Neutrophil (primary cell): ENCODE measurements around the gene SPEG.

Experiments used
- H3K27ac ChIP-seq: fragments of 200-600 bp; sonication (generic); 2 replicates; pipeline ENCODE4 v1.5.1; 2016; ENCODE audit warnings: mild to moderate bottlenecking, moderate library complexity
- H3K27me3 ChIP-seq: fragments of 200-600 bp; sonication (generic); 2 replicates; pipeline ENCODE4 v1.6.0; 2016; ENCODE audit warnings: mild to moderate bottlenecking
- H3K36me3 ChIP-seq: fragments of 200-600 bp; sonication (generic); 2 replicates; pipeline ENCODE4 v1.5.1; 2017
- H3K4me1 ChIP-seq, 2 experiments: fragments of 200-600 bp in 1 of 2; sonication (generic) in 1 of 2; 1 replicate in 1 of 2; 2 replicates in 1 of 2; pipeline versions ENCODE4 v1.5.1 to v1.6.1; 2013 to 2016; ENCODE audit warnings: low read depth in 1 of 2, low read length in 1 of 2, mild to moderate bottlenecking in 1 of 2, moderate library complexity in 1 of 2; ENCODE audit not compliant: control insufficient read depth in 1 of 2, insufficient read depth in 1 of 2
- H3K4me3 ChIP-seq, 2 experiments: fragments of 200-600 bp in 1 of 2; sonication (generic) in 1 of 2; 1 replicate in 1 of 2; 2 replicates in 1 of 2; pipeline ENCODE4 v1.5.1; 2013 to 2016; ENCODE audit warnings: low read depth in 1 of 2, low read length in 1 of 2, mild to moderate bottlenecking in 1 of 2, moderate library complexity in 1 of 2
- H3K9me3 ChIP-seq: fragments of 200-600 bp; sonication (generic); 2 replicates; pipeline ENCODE4 v1.5.1; 2016
- TF ChIP-seq, protein P1 (sequence below): fragments of 200-600 bp; sonication (generic); IDR thresholded peaks from 2 replicates; pipeline ENCODE4 v1.5.1; 2016; ENCODE audit warnings: antibody characterized with exemption

SPEG gene

DNA sequence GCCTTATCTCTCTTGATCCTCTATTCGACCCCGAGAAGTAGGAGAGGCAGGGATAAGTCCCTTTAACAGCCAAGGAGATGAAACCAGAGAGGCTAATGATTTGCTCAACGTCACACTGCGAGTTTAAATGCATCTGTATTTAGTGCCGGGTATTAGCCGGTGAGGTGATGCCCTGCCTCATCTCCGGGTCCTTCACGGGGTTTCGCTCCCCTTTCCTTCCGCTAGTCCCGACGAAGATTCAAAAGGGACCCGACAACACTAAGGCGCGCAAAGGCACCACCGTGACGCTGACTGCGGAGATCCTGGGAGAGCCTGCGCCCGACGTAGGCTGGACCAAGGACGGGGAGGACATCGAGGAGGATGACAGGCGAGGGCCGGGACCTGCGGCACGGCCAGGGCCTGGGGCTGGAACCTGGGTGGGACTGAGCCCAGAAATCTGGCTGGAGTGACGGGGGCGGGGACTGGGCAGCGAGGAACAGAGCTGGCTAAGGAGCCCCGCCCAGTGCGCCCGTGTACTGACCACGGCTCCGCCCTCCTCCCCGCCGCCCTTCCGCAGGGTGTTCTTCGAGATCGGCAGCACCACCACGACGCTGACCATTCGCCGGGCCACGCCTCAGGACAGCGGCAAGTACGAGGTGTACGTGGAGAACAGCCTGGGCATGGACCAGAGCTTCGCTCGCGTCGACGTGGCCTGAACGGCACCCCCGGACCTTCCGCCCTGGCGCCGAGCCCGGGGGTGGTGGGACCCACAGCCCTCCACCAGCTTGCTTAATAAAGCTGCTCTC lies 63.0 kb downstream of the SPEG start:
- TF ChIP-seq, protein P1, sequence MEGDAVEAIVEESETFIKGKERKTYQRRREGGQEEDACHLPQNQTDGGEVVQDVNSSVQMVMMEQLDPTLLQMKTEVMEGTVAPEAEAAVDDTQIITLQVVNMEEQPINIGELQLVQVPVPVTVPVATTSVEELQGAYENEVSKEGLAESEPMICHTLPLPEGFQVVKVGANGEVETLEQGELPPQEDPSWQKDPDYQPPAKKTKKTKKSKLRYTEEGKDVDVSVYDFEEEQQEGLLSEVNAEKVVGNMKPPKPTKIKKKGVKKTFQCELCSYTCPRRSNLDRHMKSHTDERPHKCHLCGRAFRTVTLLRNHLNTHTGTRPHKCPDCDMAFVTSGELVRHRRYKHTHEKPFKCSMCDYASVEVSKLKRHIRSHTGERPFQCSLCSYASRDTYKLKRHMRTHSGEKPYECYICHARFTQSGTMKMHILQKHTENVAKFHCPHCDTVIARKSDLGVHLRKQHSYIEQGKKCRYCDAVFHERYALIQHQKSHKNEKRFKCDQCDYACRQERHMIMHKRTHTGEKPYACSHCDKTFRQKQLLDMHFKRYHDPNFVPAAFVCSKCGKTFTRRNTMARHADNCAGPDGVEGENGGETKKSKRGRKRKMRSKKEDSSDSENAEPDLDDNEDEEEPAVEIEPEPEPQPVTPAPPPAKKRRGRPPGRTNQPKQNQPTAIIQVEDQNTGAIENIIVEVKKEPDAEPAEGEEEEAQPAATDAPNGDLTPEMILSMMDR: no peak
- peak overlapping the region; percentile 86 to 88 for H3K4me3 ChIP-seq
- peaks cover 27 to 32% of the 10 kb centered on the region in 2 experiments for H3K4me1 ChIP-seq
- H3K27me3 ChIP-seq: peaks cover 51% of the 10 kb centered on the region
- H3K27ac ChIP-seq: peak overlapping the region; percentile 83
- H3K36me3 ChIP-seq: peaks cover 7% of the 10 kb centered on the region
- H3K9me3 ChIP-seq: no peaks in the 10 kb centered on the region

DNA sequence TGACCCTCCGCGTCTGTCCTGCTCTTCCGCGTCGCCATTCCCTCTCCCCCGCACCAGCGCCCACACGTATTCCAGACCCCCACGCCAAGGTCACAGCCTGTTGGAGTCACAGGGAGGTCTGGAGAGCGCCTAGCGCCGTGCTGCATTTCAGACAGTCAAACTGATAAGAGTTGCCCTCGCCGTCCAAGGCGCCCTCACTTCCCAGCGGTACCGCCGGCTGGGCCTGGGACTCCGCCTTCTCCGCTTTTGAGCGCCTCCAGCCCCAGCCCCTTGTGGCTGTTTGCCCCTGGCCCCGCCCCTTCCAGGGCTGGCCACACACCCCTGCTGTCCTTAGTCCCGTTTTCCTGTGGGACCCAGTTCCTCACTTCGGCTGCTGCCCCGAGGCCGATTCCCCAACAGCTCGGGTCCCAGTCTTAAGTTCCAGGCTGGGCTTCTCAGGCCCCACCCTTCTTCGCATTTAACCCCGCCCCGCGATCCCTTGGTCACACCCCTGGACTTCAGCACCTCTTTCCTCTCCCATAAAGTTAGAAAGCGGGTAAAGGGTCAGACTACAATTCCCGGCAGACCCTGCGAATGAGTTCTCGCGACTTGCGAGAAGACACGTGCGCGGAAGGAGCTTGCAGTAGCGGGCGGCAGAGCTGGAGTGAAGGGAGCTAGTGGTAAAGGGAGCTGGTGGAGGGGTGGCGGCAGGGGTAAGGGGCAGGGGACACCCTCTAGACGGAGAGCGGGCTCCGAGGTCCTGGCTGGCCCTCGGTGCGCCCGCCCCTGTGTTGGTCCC lies 63.8 kb downstream of the SPEG start, which contains the start of gene GMPPA:
Gene GMPPA, plus strand, starts transcription at position 612 of the 778 bp plus-strand sequence. CDS start 1,085 bp downstream, outside the sequence.
- TF ChIP-seq, protein P1: no peak
- peaks cover 27 to 32% of the 10 kb centered on the region in 2 experiments for H3K4me1 ChIP-seq
- peak within 1 kb of the TSS; percentile 83 for H3K27ac ChIP-seq
- peaks cover 43% of the 10 kb centered on the region for H3K27me3 ChIP-seq
- H3K9me3 ChIP-seq: no peaks in the 10 kb centered on the region
- peak within 1 kb of the TSS; percentile 86 to 88 for H3K4me3 ChIP-seq
- H3K36me3 ChIP-seq: peaks cover 11% of the 10 kb centered on the region

DNA sequence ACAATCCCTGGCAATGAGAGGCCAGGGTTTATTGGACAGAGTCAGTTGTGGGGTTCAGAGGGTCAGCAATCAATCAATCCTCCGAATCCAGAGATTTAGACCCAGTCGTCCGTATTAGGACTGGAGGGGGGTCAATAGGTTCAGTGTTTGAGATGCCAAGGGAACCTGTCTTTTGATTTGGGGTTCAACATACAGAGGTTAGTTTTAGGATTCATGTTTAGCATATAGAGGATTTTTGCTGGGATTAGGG lies 64.3 kb downstream of the SPEG start:
- peaks cover 16% of the 10 kb centered on the region for H3K36me3 ChIP-seq
- TF ChIP-seq, protein P1: no peak
- H3K4me1 ChIP-seq: peaks cover 27 to 32% of the 10 kb centered on the region in 2 experiments
- peaks cover 38% of the 10 kb centered on the region for H3K27me3 ChIP-seq
- H3K4me3 ChIP-seq: peak overlapping the region; percentile 86 to 88
- H3K27ac ChIP-seq: peak overlapping the region; percentile 83
- no peaks in the 10 kb centered on the region for H3K9me3 ChIP-seq

DNA sequence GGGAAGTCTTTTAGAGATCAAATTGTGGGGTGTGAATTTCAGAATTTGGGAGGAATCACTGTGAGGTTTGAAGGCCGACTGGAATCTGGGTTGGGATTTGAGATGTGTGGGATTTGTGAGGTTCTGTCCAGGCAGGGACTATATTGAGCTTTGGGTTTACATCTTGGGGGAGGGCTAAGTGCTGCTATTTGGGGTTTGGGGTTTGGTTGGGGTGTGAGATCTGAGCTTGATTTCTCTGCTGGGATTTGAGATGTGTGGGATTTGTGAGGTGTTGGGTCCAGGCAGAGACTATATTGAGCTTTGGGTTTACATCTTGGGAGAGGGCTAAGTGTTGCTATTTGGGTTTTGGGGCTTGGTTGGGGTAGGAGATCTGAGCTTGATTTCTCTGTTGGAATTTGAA lies 64.9 kb downstream of the SPEG start:
- TF ChIP-seq, protein P1: no peak
- Histone ChIP-seq H3K27ac (peak overlapping the region; percentile 83), H3K4me1 (peaks cover 27 to 32% of the 10 kb centered on the region in 2 experiments)

DNA sequence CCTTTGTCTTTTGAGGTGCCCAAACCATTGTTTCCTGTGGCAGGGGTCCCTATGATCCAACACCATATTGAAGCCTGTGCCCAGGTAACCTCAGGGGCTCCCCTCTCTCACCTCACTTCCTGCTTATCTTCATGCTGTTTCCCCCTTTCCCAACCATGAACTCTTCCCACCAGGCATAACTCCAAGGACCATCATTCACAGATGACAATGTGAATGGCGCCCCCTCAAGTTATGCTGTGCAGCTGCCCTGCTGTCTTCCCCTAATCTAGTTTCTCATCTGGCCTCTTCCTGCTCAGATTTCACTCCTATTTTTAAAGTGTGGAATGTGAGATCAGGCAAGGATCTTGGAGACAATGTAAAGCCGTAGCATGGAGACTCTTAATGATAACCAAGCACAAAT lies 65.5 kb downstream of the SPEG start:
- peaks cover 28% of the 10 kb centered on the region for H3K36me3 ChIP-seq
- H3K27me3 ChIP-seq: peaks cover 26% of the 10 kb centered on the region
- H3K4me3 ChIP-seq: no peak overlapping the region
- TF ChIP-seq, protein P1: no peak
- peaks cover 27 to 32% of the 10 kb centered on the region in 2 experiments for H3K4me1 ChIP-seq
- no peak overlapping the region for H3K27ac ChIP-seq
- no peaks in the 10 kb centered on the region for H3K9me3 ChIP-seq

More for the DNA sequence above, 64.9 kb downstream of the SPEG start:
- Histone ChIP-seq H3K27me3 (peaks cover 32% of the 10 kb centered on the region), H3K36me3 (peaks cover 22% of the 10 kb centered on the region), H3K9me3 (no peaks in the 10 kb centered on the region), H3K4me3 (peak overlapping the region in 1 of 2 experiments; percentile 86)
